GM23338 (cell line): ENCODE measurements around the gene DACH1.

ENCODE experiments used
- CTCF ChIP-seq, 2 experiments: fragments of 200-600 bp in 1 of 2; sonication (generic) in 1 of 2; conservative IDR thresholded peaks; 2 replicates each; pipeline versions ENCODE4 v1.5.1 to v1.6.1; 2016 to 2017; ENCODE audit warnings: antibody characterized with exemption in 2 of 2, low read depth in 2 of 2, mild to moderate bottlenecking in 2 of 2, moderate library complexity in 1 of 2
- EZH2 ChIP-seq: fragments of 200-600 bp; sonication (generic); IDR thresholded peaks from one replicate; pipeline ENCODE4 v1.8.0; 2017; ENCODE audit warnings: antibody characterized with exemption, mild to moderate bottlenecking, low read depth; ENCODE audit not compliant: unreplicated experiment
- EZH2phosphoT487 ChIP-seq: fragments of 200-600 bp; sonication (generic); IDR thresholded peaks from one replicate; pipeline ENCODE4 v1.8.1; 2018; ENCODE audit warnings: antibody characterized with exemption; ENCODE audit not compliant: unreplicated experiment
- NANOG ChIP-seq: IDR thresholded peaks from 2 replicates; pipeline ENCODE4 v1.6.1; 2016; ENCODE audit warnings: antibody characterized with exemption, borderline replicate concordance
- POLR2AphosphoS5 ChIP-seq: IDR thresholded peaks from 2 replicates; pipeline ENCODE4 v1.6.1; 2016; ENCODE audit warnings: antibody characterized with exemption, low read depth
- REST ChIP-seq: IDR thresholded peaks from one replicate; pipeline ENCODE4 v1.6.1; 2018; ENCODE audit warnings: antibody characterized with exemption; ENCODE audit not compliant: unreplicated experiment
- ZNF114 ChIP-seq: fragments of 250-450 bp; sonication (Bioruptor Pico); IDR thresholded peaks from 2 replicates; pipeline ENCODE4 v1.5.0; 2020; ENCODE audit warnings: mild to moderate bottlenecking, moderate library complexity

GRCh38 chr13:71396149-71396548 lies 470.9 kb downstream of the DACH1 start:
- TF ChIP-seq CTCF (conservative IDR thresholded peaks at IDR 0.05; ENCODE audit: low read depth in 2 of 2) (no peak), NANOG (no peak), REST (no peak), ZNF114 (CRISPR knock-in tag) (no peak), EZH2phosphoT487 (no peak), POLR2AphosphoS5 (no peak), EZH2 (no peak)
